Medulla oblongata (tissue), 1 donor: ENCODE results near the gene ST6GALNAC5.

Experiments
- DNase-seq: peaks from one replicate; pipeline ENCODE4 v3.0.0-alpha.2; 2015; ENCODE audit errors: extremely low spot score

Gene ST6GALNAC5

DNA sequence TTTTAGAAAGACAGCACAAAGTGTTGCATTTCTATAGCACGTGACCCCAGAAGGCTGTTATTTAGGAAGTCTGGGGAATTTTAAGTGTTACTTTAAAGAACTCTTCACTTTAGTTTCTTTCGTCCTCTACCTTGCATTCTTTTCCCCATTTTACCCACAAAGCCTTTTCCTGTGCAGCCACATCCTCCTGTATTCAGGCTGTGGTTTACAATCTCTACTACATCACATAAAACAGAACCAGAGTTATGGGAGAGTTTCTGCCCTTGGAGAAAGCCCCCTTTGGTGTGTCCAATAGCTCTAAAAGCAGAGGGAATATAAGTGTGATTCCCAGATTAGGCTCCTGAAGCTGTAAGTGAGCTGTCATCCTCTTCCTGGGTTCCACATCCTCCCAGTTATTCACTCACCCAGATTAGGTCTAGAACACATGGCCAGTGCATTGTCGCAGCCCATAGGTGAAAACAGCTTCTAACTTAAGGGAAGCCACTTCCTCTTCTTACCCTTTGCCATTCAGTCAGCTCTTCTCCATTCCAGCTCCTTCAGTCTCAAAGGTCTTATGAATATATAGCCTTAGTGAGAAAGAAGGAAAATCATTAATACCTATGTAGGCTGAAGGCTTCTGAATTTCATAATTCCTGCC is 180.8 kb downstream of the ST6GALNAC5 start:
- no peak for DNase-seq

GRCh38 chr1:77048615-77049005 is 181.3 kb downstream of the ST6GALNAC5 start:
- DNase-seq: no peak

DNA sequence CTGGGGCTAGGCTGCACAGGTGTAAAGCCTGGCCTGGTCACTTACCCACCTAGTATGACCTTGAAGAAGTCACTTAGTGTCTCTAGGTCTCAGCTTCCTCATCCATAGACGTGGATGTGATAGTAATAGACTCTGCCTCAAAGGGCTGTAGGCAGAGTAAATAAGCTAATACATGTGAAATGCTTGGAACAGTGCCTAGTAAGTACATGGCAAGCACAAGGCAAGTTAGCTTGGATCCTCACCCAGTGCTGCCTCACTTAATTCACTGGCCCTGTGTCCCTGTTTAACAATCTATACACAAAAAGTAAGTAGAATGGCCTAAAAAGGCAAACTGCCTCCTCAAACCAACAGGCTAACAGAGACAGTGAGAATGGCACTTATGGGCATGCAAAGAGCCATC is 184.1 kb downstream of the ST6GALNAC5 start:
- no peak for DNase-seq

DNA sequence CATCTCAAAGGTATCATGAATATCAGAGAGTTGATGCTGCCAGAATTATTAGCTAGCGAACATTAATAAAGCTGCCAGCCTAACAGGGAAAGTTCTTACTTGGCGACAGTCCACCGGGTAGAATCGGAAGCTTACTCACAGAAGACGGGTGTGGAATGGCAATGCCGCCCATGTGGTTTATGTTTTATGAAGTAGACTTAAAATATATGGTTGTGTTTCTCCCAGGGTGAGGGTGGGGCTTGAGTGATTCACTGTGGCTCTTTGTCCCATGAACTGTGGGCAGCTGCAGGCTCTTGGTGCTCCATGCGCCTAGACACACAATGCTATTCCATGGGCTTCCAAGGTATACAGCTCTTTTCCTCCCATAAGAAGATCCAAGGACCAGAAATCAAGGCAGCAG is 189.2 kb downstream of the ST6GALNAC5 start:
- no peak for DNase-seq

DNA sequence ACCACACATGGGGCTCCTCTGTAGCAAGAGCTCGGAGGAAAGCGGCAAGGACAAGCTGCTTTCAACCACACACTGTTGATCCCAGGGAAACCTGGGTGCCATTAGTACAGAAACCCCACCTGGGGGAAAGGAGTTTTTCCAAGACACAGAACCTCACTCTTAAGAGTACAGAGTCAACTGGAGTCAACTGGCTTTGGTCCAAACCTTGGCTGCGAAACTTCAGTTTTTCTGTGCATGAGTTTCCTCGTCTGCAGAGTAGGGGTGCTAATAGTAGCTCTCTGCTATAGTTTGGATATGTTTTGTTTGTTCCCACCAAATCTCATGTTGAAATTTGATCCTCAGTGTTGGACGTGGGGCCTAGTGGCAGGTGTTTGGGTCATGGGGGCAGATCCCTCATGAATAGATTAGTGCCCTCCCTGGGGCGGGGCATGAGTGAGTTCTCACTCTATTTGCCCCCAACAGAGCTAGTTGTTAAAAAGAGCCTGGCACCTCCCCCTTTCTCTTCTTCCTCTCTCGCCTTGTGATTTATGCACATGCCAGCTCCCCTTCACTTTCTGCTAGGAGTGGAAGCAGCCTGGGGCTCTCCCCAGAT is 190.8 kb downstream of the ST6GALNAC5 start:
- DNase-seq: no peak

- peak; percentile 10 for DNase-seq
Observed at GRCh38 chr1:77060000-77060399, 192.7 kb downstream of the ST6GALNAC5 start.

- DNase-seq: no peak
Observed at GRCh38 chr1:77061162-77061561, 193.9 kb downstream of the ST6GALNAC5 start.

- DNase-seq: no peak
Observed at GRCh38 chr1:77063118-77063517, 195.8 kb downstream of the ST6GALNAC5 start.

GRCh38 chr1:77064246-77064645 is 197.0 kb downstream of the ST6GALNAC5 start:
- no peak for DNase-seq

DNA sequence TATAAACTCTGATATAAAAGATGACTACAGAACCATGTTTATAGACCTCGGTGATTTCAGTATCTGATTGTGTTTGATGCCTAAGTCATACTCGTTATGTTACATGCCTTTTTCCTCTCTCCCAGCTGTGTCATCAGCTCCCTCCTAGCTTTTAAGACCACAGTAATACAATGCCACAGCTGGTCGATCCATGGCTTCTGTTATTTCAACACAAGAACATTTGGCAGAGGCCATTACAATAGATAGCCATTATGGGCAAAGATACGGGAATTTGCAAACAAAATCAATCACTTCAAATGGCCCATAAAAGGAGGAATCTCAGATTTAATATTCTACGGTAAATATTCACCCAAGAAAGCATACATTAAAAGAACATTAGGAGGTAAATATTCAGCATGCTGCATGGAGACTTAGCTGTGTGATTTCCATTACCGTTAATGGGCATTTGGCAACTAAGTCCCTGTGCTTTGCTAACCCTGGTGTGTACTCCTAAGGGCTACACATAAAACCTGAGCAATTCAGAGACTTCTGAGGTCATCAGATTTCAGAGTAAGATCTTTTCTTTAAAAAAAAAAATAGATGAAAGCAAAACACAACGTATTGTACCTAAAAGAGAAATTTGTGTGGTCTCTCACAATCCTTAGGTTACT is 198.5 kb downstream of the ST6GALNAC5 start:
- DNase-seq: no peak

GRCh38 chr1:77068013-77068412 is 200.7 kb downstream of the ST6GALNAC5 start:
- DNase-seq: no peak

GRCh38 chr1:77076759-77077158 is 209.5 kb downstream of the ST6GALNAC5 start:
- no peak for DNase-seq

DNA sequence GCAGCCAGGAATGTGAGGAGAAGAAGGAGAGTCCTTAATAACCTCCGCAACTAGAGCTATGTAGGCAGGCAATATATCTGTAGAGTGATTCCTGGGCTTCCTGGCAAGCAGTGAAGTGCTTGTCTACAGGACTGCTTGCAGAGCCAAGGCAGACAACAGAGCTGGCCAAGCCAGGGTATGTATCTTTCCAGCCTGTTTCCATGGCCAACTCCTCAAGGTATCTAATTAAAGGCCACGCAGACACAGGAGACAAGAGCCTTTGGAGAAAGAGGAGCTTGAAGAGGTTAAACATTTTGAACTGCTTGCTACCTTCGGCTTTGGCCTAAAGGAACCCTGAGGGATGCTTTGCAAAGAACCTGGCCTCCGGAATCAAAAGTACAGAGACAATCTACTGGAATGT is 214.6 kb downstream of the ST6GALNAC5 start:
- DNase-seq: no peak

- no peak for DNase-seq
Observed at GRCh38 chr1:77084457-77084856, 217.2 kb downstream of the ST6GALNAC5 start.

DNA sequence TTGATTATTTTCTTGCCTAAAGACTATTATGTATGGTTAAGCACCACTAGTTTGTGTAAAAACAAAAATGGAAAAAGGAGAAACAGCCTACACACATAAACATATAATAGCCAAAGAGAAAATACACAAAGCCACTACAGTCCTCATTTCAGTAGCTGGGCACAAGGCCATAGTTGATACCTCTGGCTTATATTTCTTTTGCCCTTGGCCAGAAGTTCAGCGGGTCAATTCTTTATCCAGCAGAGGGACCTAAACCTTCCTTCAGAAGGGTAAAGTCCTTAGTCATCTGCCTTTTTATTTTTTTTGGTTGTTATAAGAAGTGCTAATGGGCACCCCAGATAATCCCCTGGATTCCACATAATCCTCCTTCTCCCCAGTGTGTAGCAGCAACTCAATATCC is 217.8 kb downstream of the ST6GALNAC5 start:
- no peak for DNase-seq

- no peak for DNase-seq
Observed at GRCh38 chr1:77089756-77090155, 222.5 kb downstream of the ST6GALNAC5 start.

DNA sequence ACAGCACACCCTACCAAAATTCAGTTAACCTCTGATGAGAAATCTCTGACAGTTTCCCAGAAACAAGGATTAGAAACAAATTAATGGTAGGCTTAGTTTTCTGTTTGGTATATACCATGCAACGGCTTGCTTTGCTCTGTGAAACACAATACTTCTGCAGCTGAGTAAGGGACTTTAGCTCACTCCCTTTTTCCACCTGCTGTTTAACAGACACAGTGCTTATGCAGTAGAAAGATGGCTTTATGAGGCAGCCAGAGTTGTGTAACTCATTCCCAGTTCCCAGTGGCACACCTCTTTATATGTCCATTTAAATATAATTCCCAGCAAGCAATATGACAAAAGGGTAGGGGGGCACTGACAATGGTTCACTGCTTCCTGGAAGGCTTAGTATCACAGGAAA is 228.0 kb downstream of the ST6GALNAC5 start:
- no peak for DNase-seq

DNA sequence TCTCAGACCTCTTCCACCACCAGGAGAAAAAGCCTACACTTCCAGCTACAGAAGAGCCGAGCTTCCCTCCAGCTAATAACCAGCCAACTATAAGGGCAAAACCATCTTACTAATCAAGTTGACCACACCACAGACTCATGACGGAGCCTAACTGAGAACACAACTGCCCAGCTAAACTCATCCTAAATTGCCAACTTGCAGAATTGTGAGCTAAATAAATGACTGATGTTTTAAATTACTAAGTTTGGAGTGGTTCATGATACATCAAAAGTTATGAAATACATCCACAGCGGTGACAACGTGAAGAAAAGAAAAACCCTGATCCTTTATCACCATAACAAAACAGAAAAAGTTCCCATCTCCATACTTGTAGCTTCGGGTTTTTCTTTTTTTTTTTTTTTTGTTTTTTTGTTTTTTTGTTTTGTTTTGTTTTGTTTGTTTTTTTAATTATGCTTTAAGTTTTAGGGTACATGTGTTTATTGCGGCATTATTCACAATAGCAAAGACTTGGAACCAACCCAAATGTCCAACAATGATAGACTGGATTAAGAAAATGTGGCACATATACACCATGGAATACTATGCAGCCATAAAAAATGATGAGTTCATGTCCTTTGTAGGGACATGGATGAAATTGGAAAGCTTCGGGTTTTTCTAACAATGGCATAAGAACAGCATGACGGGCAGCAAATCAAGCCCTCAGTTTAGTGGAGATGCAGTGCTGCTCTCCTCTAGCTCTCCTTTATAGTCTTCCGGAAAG is 229.4 kb downstream of the ST6GALNAC5 start:
- no peak for DNase-seq

- no peak for DNase-seq
Observed at GRCh38 chr1:77100875-77101274, 233.6 kb downstream of the ST6GALNAC5 start.

GRCh38 chr1:77103486-77103885 is 236.2 kb downstream of the ST6GALNAC5 start:
- peak; percentile 7 for DNase-seq

DNA sequence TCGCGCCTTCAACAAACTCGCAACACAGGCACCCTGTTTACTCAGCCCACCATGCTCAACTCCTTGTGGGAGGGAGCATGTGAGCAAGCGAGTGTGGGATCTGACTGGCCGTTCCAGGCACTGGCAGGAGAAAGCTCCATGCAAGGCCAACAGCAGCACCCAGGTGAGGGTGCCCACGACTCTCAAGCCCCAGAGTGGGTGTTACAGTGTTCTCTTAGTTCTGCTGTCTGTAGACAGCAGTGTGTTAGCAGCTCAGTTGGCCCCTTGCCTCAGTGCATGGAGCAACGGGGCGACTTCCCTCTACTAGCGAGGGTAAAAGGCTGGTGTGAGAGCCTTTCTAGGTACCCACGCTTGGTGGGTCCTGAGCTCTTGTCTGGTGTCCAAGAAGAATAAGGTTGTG is 237.4 kb downstream of the ST6GALNAC5 start:
- no peak for DNase-seq
